GM21367 (cell line): ENCODE results near the gene SPATA3.
"Not testable (repeated sequence)": the region's sequence is repeated elsewhere in the genome, so short reads cannot be mapped to it uniquely, and the experiment has no call there.

Experiments used
- ATAC-seq: cut with Tn5 transposase; IDR thresholded peaks from one replicate; pipeline ENCODE4 v1.9.1; 2021; ENCODE audit not compliant: unreplicated experiment

Gene SPATA3

DNA sequence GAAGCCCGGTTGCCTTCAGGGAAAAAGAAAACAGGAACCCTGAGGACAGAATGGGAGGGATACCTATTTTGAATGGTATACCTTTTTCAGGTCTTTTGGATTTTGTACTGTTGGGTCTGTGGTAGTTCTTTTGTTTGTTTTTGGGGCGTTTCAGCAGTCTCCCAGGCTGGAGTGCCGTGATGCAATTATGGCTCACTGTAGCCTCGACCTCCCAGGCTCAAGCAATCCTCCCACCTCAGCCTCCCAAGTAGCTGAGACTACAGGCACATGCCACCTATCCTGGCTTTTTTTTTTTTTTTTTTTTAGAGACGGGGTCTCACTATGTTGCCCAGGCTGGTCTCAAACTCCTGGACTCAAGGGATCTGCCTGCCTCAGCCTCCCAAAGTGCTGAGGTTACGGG, 27.6 kb upstream of the SPATA3 start:
- not testable (repeated sequence) for ATAC-seq

GRCh38 chr2:230968921-230969658, 26.8 kb upstream of the SPATA3 start:
- ATAC-seq: no peak

- ATAC-seq: no peak
Observed at GRCh38 chr2:230969659-230970015, 26.3 kb upstream of the SPATA3 start.

DNA sequence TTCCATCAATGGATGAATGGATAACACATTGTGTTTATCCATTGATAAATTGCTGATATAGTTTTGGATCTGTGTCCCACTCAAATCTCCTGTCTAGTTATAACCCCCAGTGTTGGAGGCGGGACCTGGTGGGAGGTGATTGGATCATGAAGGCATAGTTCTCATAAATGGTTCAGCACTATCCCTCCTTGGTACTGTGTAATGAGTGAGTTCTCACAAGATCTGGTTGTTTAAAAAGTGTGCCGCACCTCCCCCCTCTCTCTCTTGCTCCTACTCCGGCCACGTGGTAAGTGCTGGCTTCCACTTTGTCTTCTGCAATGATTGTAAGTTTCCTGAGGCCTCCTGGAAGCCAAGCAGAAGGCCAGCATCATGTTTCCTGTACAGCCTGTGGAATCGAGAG, 23.9 kb upstream of the SPATA3 start:
- no peak for ATAC-seq

DNA sequence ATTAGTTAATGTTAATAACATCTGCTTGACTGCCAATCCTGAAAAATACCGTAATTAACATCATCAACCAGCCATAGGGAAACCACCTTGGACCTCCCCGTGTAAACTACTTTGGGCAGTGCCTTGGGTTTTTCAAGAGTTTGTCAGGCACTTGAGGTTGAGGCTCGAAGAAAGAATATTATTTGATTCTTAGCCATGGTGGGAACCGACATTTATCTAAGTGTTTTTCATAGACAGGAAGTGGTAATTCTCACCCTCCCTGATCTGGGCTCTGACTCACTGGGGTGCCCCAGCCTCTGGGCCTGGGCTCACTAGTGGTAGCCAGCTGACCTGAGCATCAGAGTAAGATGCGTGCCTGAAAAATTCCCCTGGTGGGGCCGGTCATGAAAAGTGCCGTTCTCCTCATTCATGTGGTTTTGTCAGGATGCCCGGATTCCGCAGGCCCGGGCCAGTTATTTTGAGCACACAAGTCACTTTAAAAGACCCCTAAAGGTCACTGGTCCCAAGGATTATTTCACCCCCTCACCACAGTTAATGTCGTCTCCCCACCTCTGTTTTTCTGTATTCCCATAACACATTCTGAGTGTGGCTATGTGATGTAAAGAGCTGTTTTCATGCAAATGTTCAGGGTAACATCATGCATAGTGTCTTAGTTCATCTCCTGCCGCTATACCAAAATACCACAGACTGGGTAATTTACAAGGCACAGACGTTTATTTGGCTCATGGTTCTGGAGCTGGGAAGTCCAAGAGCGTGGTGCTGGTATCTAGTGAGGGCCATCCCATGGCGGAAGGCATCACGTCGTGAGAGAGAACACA, 21.6 kb upstream of the SPATA3 start:
- peak; percentile 72 for ATAC-seq

GRCh38 chr2:230975927-230976326, 20.0 kb upstream of the SPATA3 start:
- ATAC-seq: no peak

DNA sequence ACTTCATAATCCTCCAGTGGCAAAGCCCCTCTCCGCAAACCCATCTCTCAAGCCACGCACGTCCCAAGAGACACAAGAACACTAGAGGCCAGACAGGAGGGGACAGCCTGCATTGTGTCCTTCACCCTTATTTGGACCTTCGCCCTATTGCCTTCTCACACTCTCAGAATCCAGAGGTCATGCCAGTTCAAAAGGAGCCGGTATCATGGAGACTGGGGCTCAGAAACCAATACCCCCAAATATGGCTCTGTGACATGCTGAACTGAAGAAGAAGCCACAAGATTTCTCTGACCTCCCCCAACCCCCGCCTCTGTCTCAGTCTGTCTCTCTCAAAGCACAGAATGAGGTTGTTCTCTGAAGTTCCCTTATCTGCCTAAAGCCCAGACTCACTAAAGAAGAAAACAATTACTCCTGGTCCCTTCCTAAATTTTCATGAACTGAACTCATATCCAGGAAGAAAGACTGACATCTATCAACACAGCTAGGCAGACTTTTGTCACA, 19.2 kb upstream of the SPATA3 start:
- ATAC-seq: no peak

DNA sequence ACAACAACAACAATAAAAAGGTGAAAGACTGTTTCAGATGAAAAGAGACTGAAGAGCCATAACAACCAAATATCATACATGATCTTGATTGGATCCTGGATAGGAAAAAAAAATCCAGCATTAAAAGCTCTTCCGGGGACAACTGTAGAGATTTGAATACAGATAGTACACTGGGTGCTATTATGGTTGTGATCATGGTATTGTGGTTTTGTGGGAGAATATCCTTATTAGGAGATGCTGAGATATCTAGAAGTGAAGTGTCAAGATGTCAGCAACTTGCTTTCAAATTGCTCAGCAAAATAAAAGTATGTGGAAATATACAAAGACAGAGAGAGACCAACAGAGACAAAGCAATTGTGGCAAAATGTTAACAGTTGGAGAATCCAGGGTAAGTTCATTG, 15.5 kb upstream of the SPATA3 start:
- no peak for ATAC-seq

DNA sequence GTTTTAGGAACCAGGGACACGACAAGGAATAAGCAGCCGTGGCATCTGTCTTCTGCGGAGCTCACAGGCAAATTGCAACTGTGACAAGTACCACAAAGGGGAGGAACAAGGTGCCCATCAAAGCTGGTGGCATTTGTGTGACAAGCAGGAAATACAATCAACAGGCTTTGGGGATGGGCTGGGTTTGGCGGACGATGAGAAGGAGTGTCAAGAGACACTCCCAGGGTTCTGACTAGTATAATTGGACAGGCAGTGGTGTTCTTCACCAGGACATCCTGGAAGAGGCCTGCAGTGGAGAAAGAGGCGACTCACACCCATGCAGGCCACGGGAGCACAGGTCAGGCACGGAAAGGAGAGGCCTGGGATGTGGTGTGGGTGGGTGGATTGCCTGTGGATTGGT, 14.2 kb upstream of the SPATA3 start:
- no peak for ATAC-seq

- no peak for ATAC-seq
Observed at GRCh38 chr2:230982126-230982525, 13.8 kb upstream of the SPATA3 start.

DNA sequence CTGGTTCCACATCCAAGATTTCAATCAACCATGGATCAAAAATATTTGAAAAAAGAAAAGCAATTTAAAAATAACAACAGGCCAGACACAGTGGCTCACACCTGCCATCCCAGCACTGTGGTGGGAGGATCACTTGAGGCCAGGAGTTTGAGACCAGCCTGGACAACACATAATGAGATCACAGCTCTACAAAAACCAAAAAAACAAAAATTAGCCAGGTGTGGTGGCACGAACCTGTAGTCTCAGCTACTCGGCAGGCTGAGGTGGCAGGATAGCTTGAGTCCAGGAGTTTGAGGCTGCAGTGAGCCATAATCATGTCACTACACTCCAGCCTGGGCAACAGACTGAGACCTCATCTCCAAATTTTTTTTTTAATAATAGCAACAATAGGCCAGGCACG, 13.4 kb upstream of the SPATA3 start:
- no peak for ATAC-seq

DNA sequence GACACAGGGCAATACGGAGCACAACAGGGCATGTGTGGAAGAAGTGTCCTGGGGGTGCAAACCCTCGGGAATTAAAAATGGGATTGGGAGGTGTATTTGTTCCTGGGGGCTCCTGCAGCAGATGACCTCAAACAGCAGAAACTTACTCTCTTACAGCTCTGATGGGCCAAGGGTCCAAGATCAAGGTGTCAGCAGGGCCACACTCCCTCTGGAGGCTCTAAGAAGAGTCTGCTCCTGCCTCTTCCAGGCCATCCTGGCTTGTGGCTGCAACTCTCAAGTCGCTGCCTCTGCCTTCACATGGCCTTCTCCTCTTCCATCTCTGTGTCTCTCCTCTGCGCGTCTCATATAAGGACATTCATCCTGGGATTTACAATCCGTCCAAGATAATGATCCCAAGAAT, 12.4 kb upstream of the SPATA3 start:
- ATAC-seq: no peak

DNA sequence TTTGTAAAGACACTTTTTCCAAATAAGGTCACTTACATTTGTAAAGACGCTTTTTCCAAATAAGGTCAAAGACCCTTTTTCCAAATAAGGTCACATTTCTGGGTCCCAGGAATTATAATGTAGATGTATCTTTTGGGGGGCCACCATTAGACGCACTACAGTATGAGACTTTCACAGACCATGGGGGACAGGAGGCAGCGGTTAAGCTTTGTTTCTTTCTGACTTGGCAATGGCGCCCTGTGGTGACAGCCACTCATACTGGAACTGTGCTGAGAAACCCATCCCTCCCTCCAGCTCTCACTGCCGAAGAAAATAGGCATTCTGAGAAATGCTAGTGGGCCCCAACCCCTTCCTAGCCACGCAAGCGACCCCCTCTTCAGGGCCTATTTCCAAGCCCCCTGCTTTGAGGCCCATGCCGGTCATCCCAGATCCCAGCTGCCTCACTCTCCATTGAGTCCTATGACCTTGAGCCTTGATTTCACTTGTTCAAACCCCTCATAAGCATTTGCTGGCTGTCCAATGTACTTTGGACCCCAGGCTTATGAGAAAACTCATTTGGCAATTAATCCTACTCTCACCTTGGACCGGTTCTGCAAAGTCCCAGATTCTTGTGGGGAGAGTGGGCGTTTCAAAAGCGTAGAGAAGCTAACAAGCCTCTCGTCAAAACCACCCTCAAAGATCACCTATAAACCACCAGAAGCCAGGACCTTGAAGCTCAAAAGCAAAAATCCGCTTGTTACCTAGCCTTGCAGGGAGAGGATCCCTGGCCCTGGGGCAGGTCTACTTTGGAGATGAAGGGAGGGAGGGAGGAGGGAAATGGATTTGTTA, 11.3 kb upstream of the SPATA3 start:
- ATAC-seq: peak; percentile 58

GRCh38 chr2:230985519-230986231, 10.2 kb upstream of the SPATA3 start:
- ATAC-seq: peak; percentile 2

GRCh38 chr2:230986520-230987136, 9.3 kb upstream of the SPATA3 start:
- no peak for ATAC-seq

GRCh38 chr2:230987137-230988020, 8.5 kb upstream of the SPATA3 start:
- ATAC-seq: no peak

DNA sequence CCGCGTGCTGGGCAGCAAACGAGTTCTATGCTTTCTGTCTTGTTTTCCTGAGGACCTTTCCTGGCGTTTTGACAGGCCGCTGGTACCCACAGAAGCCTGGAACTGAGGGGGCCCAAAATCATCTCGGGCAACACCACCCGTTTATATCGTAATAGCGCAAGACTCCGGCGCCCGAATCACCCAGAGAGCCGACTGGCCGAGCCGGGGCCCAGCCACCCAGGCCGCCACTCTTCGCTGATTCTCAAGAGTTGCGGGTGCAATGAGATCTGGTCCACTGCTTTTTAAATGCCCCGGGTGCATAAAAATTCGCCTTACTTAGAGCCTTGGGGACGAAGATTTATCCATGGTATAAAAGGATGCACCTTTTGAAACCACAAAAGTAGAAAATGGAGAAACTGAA, 6.2 kb upstream of the SPATA3 start:
- ATAC-seq: no peak

DNA sequence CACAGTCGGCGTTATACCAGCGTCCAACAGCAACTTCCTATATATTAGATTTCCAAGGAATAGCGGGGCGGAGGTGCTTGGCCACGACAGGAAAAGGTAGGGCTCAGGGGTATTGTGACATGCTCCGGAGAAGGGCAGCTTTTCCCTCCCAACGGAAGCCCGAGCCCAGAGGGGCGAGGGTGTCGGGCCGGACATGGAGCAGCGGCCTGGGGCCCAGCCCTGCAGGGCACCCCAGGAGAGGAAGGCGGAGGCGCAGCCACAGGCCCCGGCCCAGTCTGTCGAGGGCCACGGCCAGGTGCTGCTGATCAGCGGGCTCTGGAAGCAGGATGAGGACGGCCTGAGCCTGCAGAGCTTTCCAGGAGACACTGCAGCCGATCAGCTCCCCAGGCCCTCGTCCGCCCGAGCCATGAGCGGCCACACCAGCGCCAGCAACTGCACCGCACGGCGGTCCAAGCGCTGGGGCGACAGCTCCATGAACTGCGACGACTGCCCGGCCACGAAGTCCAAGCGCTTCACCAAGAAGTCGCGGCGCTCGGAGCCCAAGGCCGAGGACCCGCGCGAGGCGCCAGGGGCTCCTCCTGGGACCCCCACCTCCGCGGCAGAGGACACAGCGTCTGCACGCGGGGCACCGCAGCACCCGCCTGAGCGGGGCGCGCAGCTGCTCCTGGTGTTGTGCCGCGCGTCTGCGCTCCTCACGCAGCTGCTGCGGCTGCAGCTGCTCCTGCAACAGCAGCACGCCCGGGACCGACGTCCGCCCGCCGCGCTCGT, 5.6 kb upstream of the SPATA3 start:
- ATAC-seq: no peak

DNA sequence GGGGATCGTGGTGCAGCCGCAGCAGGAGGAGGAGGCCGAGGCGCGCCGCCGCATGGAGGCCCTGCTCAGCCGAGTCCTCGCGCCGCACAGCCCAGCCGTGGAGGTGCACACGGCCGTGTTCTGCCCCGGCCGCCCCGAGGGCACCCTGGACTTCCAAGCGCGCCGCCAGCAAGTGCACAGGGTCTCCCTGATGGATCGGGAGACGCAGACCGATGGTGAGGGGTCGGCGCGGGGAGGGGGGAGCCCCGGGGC, 5.1 kb upstream of the SPATA3 start:
- no peak for ATAC-seq
